GM20000 (cell line): ENCODE data around the gene CST1.
"Not testable (repeated sequence)": the region's sequence is repeated elsewhere in the genome, so short reads cannot be mapped to it uniquely, and the experiment has no call there.

Source experiments
- DNase-seq: peaks from one replicate; pipeline ENCODE4 v3.0.0; 2012; ENCODE audit warnings: low spot score
- CTCF ChIP-seq: IDR thresholded peaks from 2 replicates; pipeline ENCODE4 v1.5.1; 2012; ENCODE audit warnings: mild to moderate bottlenecking, control low read depth; ENCODE audit errors: extremely low read depth, missing control alignments

The CST1 gene

GRCh38 chr20:23776067-23776771, 25.5 kb upstream of the CST1 start:
- no peak for DNase-seq
- no peak for TF ChIP-seq CTCF

GRCh38 chr20:23774081-23774480, 23.3 kb upstream of the CST1 start:
- no peak for DNase-seq
- TF ChIP-seq CTCF, result no peak

- no peak for DNase-seq
- no peak for TF ChIP-seq CTCF
Measured at GRCh38 chr20:23773579-23773978, 22.8 kb upstream of the CST1 start.

- TF ChIP-seq CTCF, result no peak
- DNase-seq, result no peak
Measured at GRCh38 chr20:23773127-23773526, 22.4 kb upstream of the CST1 start.

GRCh38 chr20:23772074-23772473, 21.3 kb upstream of the CST1 start:
- DNase-seq, result no peak
- TF ChIP-seq CTCF, result no peak

- DNase-seq, result no peak
- TF ChIP-seq CTCF, result no peak
Measured at GRCh38 chr20:23770384-23770783, 19.6 kb upstream of the CST1 start.

- DNase-seq, result not testable (repeated sequence)
Measured at GRCh38 chr20:23768520-23768919, 17.8 kb upstream of the CST1 start.

GRCh38 chr20:23766531-23766930, 15.8 kb upstream of the CST1 start:
- DNase-seq, result no peak
- no peak for TF ChIP-seq CTCF
